Measurements from ENCODE around the gene CDKN2D.

DNA sequence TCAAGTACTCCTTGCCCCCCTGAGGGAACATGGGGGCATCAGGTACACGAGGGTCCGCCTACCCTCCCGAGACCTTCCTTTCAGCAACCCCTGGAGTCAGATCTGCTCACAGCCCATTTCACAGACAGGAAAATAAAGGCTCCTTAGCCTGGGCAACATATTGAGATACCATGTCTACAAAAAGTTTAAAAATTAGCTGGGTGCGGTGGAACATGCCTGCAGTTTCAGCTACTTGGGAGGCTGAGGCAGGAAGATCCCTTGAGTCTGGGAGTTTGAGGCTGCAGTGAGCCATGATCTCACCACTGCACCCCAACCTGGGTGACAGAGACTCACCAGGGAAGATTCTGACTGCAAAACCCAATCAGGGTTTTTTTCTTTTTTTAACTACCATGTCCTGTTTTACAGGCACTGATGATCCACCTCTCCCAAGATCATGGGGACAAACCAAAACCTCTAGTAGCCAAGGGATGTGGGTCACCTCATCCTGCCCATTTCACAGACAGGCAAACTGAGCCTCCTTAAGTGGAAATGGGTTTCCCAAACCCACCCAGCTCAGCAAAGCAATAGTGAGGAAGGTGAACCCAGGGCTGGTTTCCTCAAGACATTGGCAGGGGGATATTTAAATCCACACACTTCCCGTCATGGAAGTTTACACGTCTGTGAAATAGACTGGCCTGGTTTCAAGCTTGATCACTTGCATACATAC is 6.4 kb upstream of the CDKN2D start:
- TF ChIP-seq CTCF (IDR thresholded peaks at IDR 0.05) (no peak), POLR2A (IDR thresholded peaks at IDR 0.05) (no peak)

Data from uterus (tissue), 2 donors.